ENCODE data around the gene CEP112.

DNA sequence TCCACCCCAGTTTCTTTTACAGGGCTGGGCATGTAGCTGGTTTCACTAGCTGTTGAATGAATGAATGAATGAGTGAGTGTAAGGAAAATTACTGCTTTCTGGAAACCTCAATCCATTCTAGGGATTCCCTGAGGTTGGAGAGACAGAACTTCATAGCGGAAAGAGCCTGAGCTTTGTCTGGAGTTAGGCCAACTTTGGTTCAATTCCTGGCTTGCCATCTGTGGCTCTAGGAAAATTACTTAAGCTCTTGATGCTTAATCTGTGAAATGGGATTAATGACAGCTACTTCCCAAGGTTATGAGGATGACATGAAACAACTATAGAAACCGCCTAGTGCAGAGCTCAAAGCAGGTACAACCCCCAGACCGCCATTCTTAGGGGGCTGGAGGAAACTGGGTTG, 554.1 kb downstream of the CEP112 start:
- TF ChIP-seq, protein P1, sequence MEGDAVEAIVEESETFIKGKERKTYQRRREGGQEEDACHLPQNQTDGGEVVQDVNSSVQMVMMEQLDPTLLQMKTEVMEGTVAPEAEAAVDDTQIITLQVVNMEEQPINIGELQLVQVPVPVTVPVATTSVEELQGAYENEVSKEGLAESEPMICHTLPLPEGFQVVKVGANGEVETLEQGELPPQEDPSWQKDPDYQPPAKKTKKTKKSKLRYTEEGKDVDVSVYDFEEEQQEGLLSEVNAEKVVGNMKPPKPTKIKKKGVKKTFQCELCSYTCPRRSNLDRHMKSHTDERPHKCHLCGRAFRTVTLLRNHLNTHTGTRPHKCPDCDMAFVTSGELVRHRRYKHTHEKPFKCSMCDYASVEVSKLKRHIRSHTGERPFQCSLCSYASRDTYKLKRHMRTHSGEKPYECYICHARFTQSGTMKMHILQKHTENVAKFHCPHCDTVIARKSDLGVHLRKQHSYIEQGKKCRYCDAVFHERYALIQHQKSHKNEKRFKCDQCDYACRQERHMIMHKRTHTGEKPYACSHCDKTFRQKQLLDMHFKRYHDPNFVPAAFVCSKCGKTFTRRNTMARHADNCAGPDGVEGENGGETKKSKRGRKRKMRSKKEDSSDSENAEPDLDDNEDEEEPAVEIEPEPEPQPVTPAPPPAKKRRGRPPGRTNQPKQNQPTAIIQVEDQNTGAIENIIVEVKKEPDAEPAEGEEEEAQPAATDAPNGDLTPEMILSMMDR (IDR thresholded peaks at IDR 0.05; ENCODE audit: low read length), result no peak
- no peak for TF ChIP-seq EZH2phosphoT487 (IDR thresholded peaks at IDR 0.05; ENCODE audit: low read length)

Measured in MM.1S (cell line).